HUDEP-2 (cell line): Measurements from ENCODE around the gene TSPEAR.
A peak's percentile ranks its signal among the peaks of the same experiment; 100 is the strongest.

Source experiments
- DNase-seq, 76 experiments: peaks; one replicate each; lab custom pipeline; 2025; ENCODE audit not compliant: unreplicated experiment in 76 of 76; lab: John Stamatoyannopoulos, UW

The TSPEAR gene

DNA sequence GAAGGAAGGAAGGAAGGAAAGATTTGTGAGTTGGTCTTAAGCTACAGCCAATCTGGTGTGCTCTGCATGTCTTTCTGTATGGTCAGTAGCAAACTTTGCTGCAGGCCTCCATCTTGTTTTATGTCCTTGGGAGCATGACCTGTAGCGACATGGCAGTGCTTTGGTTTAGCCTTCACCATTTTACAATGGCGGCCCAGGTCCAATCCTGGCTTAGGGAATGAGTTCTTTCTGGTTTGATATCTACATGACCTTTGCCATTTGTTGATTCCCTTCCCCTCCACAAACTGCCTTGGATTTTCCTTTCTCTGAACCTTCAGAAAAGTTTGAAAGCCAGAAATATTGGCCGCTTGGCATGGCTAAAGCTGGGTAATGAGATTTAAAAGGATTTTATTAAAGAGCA is 30.5 kb upstream of the TSPEAR start:
- DNase-seq, result no peak

DNA sequence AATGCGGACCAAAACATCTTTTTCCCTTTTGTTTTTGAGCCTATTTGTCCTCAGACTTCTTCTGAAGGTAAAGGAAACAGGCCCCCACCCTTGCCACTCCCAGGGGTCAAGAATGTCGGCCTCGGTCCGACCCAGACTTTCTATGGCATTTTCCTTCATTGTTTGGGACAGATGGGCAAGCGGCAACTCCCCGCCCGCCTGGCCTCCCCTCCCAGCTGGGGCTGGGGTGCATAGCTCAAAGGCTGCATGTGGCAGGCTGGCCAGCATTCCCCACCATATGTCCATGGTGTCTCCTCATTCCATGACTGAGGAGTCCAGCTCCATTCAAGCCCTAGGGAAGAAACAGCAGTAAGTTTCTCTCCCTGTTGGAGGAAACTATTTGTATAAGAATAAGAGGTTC is 29.4 kb upstream of the TSPEAR start:
- DNase-seq, result no peak

DNA sequence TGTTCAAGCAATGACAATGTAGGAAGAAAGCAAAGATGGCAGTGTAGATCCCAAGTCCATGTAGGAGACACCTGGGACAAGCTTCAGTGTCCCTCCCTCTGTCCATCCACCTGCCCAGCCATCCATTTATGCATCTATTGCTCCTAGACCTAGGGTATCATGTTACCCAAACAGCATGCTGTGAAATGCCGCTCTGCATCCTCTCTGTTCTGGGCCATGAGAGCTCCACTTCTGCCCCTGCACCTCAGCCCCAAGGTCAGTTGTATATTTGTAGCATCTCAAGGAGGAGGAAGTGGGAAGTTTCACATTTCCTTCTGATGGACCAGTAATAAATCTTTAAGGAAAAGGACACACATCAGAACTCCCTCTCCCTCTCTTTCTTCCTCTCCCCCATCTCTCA is 27.9 kb upstream of the TSPEAR start:
- no peak for DNase-seq

DNA sequence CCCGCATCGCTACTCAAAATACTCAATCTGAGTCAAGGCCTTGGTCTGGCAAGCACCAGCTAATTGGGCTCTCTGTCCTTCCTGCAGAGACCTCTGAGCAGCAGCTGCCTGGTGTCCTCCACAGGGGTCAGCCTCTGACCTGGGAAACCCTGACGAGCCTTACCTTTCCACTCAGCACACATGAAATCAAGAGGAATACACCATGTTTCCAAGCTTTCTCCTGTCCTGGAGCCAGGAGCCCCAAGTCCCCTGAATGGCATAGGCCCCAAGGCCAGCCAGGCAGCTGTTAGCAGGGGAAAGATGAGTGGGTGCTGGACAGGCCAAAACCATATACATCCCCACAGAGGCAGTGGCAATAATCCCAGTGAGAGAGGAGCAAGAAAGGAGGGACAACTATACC is 27.2 kb upstream of the TSPEAR start:
- DNase-seq, result no peak

DNA sequence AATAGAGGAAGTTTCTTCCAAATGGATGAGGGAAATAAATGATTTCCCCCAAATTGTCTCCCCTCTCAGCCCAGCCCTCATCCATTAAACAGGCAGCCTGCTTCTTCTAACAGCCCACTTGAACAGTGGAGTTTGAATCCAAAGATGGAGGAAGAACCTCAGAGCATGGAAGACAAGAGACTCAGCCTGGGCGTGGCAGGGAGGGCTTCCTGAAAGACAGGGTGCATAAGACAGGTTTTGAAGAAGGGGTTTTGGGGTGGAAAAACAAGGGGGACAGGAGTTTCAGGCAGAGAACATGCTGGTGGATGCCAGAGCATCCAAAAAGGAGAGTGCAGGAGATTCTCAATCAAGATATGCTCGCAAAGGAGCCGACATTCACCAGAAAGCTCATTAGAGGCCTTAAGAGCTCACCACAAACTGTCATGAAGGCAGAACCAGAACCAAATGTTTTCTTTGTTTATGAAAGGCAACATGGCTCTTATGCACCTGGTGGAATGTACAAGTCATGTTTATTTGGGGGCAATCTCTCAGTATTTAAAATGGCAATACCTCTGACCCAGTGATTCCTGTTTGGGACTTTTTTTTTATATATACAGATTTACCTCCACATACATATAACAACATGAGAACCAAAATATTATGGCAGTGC is 26.5 kb upstream of the TSPEAR start:
- DNase-seq, result peak in 3 of 76 experiments; percentile 14 to 30 (median 16)

DNA sequence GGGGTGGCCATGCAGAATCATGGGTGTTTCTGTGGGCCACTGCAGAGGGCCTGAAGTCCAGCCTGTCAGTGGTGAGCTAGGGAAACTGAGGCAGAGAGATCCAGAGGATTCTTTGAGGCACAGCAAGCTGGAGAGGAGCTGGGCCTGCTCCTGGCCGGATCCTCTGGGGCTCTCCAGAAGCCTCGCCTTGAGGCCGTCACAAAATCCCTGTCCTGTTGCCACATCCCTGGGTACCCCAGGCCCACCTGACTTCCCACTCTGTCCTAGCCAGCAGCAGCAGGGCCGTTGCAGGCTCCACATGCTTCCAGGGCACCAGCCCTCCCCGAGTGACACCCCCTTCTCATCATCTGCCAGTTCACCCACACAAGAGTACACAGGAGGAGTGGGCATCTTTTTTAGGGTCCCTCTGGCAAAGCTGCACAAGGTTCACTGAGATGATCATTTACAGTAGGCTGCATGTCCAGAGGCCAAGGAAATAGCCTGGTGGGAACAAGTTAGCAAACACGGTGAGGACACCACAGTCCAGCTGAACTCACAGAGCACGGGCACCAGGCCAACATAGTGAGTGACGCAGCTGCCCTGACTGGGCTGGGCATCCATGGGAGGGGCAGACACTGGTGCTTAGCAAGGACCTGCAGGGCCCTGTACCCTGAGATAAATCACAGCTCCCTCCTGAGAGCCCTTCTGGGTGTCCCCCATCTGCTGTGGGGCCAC is 25.1 kb upstream of the TSPEAR start:
- no peak for DNase-seq

DNA sequence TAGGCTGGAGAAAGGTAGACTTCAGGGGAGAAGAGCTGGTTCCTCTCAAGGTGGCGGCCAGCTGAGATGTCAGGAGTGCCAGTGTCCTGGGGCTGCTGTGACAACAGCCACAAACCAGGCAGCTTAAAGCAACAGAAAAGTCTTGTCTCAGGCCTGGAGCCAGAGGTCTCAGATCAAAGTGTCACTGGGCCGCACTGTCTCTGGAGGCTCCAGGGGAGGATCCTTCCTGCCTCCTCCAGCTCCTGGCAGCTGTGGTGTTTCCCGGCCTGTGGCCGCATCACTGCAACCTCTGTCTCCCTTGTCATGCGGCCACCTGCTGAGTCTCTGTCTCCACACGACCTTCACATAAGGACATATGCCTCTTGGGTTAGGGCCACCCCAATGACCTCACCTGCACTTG is 24.4 kb upstream of the TSPEAR start:
- no peak for DNase-seq

DNA sequence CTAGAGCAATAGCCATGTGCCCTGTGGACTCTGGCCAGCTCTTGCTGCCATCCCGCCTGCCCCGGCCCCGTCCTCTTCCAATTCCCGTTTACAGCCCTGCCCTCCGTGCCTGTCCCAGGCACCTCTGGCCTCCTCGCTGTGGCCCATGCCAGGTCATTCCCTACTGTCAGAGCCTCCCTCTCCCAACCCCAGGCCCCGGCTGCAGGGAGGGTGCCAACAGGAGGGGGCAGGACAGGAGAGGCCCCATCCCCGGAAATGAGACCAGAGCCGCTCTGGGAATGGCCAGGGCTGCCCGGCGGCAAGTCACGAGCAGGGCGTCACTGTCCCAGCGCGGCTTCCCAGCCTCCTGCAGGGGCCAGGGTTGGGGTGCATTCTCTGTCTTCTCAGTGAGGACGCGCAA is 23.5 kb upstream of the TSPEAR start:
- no peak for DNase-seq

DNA sequence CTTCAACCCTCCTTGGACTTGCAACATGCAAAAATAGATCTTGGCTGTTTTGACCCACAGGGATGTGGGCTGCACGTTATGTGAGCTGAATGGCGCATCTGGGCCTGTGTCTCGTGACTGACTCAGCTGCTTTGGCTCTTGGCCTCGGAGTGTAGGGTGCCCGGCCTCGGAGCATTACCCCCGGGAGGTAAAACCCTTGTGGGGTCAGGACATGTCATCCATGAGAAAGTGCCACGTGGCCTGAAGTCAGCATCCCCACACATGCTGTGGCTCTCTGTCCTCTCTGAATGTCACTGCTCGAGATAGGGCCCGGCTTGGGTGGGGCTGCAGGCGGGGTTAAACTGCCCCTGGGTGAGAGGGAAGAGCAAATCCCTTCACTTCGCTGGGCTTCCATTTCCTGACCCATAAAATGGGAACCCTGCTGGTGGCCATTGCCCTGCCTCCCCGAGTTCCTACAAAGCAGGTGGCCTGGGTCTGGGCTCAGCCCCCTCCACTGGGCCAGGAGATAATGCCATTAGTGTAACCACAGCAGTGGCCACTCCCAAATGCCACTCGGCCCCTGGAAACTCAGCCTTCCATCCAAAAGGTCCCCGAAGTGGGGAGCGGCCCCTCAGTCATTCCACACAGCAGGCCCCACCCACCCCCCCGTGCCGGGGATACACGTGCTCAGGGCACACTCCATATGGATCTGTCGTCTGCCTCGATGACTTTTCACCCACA is 22.8 kb upstream of the TSPEAR start:
- no peak for DNase-seq

DNA sequence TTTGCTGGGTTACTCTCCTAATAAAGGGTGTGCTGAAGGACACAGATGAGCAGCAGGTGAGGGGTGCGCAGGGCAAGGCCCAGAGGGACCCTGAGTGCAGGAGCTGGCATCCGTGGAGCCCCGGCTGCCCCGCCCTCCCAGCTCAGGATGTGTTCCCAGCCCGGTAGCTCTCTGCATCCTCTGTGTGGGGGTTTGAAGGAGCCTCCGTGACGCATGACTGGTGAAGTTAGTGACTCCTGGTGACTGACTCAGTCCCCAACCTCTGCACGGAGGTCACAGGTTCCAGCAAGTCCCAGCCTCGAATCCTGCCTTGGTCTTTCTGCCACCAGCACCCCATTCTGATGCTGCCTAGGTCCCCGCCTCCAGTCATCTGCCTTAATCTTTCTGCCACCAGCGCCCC is 21.6 kb upstream of the TSPEAR start:
- no peak for DNase-seq

DNA sequence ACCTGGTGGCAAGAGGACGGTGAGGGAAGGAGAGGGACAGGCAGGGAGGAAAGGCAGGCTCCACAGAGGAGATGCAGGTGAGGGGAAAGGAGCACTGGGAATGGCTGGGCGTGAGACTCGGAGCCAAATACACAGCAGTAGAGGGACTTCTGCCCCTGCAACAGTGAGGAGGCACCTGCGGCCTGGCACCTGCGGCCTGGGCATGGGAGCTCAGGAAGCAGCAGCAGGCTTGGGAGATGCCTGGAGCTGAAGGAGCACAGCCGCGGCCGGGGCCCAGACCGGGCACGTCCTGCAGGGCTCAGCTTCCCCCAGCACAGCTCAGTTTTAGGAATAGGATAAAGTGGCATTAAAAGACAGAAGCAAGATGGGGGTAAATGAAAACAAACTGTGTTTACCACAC is 20.9 kb upstream of the TSPEAR start:
- no peak for DNase-seq

DNA sequence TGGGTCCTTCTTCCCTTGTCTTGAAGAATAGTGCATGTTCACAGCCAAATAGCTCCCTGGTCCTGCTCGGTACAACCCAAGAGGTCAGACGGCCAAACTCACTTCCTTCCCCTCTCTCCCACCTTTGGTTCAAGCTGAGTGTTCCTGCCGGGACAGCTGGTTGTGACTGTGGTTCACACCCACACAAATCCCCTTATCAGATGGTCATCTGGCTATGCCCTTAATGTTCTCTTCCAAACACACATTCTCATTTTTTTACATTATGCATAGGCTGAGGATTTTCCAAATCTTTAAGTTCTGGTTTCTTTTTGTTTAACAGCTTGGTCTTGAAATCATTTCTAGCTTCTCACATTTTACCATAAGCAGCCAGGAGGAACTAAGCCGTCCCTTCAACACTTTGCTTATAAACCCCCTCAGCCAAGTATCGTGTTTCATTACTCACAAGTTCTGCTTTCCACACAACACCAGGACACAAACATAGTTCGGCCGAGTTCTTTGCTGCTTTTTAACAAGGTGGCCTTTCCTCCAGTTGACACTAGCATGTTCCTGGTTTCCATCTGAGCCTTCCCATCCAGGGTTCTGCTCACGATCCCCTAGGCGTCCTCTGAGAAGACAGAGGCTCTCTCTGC is 19.7 kb upstream of the TSPEAR start:
- no peak for DNase-seq

DNA sequence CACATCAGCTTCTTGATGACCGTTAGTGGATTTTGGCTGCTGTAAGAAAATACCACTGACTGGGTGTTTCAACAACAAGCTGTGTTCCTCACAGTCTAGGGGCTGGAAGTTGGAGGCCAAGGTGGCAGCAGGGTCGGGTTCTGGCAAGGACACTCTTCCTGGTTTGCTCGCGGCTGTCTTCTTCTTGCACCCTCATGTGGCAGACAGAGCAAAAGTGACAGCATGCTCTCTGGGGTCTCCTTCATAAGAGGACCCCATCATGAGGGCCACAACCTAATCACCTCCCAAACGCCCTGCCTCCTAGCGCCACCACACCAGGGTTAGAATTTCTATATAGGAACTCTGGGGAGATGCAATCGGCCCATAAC is 18.6 kb upstream of the TSPEAR start:
- no peak for DNase-seq

DNA sequence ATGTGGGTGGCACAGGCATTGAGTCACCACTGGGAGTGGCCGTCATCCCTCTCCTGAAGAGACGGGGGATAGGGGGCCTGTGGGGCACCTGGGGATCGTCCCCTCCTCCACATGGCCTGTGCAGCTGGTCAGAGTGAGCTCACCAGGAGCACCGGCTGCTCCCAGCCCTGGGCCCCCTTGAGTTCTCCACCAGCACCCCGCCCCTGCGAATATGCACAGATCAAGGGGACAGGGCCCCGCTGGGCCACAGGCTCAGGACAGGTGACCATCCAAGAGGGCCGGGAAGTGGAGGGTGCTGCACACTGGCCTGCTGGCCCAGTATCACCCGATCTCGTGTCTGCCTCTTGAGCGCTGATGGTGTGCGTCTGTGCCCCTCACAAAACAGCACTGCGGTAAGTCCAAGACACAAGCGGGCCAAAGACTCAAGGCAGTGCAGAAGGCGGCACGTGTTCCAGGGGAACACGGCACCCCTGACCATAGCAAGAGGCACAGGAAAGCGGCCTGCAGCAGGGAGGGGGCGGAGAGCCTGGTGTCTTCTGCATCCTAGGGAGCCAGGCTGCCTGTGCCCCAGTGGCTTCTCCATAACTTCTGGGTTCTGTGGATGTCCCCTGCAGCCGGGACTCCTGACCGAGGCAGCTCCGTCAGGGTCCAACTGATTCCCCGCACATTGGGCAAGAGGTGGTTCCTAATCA is 18.1 kb upstream of the TSPEAR start:
- no peak for DNase-seq

DNA sequence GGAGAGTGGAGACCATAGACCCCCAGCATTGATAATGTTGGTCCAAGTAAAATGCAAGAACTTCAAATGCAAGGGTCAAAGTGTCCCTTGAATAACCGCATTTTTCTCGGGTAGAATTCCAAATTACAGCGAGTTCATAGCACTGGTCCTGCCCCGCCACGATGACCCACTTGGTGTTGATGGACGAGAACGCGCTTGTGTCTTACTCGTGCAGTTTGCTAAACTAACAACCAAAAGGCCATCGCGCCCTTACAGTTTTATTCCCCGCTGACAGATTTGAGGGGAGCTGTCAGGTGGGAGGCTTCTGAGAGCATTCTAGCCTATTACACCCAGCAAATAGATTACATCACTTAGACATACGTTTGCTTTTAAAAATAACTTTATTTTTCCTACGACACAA is 17.3 kb upstream of the TSPEAR start:
- no peak for DNase-seq

DNA sequence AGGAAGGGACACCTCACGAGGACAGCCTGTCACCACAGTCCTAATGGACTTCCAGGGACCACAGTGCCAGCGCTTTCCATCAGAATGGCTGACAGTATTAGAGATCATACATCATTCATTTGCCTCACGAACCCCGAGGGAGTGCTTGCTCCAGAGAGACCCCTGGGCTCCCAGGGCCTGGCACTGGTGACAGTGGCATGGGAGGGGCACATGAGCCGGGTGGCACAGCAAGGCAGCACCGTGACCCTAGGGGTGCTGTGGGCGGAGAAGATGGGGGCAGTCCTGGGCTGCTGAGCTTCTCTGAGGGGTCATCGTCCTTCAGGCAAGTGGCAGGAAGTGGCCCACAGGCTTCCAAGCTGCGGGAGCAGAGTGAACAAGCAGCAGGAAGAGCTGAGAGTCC is 16.4 kb upstream of the TSPEAR start:
- DNase-seq, result no peak

DNA sequence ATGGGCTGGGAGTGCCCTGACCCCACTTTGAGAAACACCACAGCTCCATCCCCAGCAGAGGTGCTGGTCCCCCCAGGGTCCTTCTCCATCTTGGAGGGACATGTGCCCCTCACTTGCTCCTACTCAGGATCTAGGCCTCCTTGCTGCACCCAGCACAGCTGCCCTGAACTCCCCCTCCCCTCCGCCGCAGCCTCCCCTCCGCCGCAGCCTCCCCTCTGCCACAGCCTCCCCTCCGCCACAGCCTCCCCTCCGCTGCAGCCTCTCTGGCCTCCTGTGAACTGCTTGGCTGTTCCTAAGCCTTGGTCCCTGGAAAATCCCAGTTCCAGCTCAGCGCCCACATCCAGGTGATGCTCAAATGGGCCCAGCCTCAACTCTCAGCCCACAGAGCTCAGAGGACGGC is 15.9 kb upstream of the TSPEAR start:
- DNase-seq, result no peak

DNA sequence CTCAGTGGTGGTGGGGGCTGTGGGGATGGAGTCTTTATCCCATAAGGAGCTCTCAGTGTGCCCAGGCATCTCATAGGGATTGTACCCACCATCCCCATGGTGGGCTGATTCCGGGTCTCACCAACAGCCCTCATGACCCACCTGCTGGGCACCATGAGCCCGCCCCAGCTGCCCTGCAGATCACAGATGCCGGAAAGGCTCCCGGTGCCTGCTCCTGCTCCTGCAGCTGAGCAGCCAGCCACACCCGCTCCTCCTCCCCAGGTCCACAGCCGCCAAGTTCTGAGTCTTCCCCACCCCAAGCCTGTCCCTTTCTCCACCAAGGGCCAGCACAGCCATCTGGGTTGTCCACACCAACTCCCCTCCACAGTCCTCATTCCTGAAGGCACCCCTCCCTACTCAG is 15.5 kb upstream of the TSPEAR start:
- DNase-seq, result no peak

DNA sequence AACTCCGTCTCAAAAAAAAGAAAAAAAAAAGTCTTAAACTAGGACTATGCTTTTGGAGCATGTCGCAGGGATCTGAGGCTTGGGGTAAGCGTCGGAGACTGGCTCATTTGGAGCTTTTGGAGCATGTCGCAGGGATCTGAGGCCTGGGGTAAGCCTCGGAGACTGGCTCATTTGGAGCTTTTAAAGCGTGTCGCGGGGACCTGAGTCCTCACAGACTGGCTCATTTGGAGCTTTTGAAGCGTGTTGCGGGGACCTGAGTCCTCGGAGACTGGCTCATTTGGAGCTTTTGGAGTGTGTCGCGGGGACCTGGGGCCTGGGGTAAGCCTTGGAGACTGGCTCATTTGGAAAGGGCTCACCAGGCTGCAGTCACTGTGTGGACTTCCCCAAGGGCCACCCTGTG is 13.6 kb upstream of the TSPEAR start:
- DNase-seq, result no peak

DNA sequence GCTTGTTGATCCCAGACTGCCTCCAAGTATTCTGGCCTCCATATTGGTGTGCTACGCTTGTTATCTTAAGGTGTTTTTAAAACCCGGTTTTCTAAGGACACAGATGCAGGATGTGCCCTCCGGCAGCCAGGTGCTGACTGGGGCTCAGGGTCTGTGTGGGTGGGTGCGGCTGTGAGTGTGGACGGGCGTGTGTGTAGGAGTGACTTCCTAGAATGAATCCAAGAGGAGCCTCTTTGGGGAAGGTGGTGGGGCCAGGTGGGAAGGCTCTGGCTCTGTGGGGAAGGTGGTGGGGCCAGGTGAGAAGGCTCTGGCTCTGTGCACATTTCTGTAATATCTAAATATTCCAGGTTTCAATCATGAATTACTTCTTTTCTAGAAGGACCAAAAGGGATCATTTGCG is 12.8 kb upstream of the TSPEAR start:
- no peak for DNase-seq
